Measurements from ENCODE around the gene PATL1.
A peak's percentile ranks its signal among the peaks of the same experiment; 100 is the strongest.

The PATL1 gene

DNA sequence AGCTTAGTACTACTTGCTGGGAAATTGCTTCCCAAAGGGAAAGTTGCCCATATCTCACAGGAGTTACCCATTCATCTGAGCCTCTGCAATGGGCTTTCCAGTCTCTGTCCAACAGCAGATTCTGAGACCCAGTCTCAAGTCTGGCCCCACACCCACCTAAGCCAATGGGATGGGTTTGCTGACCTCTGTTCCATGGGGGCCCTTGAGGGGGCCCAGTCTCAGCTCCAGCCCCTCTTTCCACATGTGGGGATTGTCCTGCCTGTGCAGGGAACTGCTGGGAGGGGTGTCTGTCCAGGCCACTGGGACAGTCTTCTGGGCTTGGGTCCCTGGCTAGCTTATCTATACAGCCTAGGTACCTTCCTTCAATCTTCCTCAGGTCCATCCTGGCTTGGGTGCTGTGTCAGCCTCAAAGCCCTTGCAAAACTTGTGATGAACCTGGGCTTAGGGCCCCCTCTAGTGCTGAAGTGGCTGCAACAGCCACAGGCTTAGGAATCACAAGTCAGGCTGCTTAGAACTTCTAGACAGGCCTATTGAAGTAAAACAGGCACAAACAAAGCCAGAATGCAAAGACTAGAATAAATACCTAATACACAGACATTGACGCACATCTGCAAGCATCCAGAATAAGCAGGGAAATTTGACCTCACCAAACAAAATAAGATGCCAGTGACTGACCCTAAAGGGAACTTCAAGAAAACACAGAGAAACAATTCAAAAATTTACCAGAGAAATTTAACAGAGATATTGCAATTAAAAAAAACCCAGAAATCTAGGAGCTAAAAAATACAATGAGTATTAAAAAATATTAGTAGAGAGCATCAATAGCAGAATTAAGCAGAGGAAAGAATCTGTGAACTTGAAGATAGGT lies 11.7 kb upstream of the PATL1 start:
- TF ChIP-seq, protein P1, sequence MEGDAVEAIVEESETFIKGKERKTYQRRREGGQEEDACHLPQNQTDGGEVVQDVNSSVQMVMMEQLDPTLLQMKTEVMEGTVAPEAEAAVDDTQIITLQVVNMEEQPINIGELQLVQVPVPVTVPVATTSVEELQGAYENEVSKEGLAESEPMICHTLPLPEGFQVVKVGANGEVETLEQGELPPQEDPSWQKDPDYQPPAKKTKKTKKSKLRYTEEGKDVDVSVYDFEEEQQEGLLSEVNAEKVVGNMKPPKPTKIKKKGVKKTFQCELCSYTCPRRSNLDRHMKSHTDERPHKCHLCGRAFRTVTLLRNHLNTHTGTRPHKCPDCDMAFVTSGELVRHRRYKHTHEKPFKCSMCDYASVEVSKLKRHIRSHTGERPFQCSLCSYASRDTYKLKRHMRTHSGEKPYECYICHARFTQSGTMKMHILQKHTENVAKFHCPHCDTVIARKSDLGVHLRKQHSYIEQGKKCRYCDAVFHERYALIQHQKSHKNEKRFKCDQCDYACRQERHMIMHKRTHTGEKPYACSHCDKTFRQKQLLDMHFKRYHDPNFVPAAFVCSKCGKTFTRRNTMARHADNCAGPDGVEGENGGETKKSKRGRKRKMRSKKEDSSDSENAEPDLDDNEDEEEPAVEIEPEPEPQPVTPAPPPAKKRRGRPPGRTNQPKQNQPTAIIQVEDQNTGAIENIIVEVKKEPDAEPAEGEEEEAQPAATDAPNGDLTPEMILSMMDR (conservative IDR thresholded peaks at IDR 0.05; ENCODE audit: control insufficient read depth, insufficient read depth, low read depth, low read length): peak; percentile 88
- H3K4me3 ChIP-seq (ENCODE audit: control insufficient read depth, low read depth, low read length): no peak overlapping the region
- DNase-seq (ENCODE audit: low read depth): peak; percentile 81

DNA sequence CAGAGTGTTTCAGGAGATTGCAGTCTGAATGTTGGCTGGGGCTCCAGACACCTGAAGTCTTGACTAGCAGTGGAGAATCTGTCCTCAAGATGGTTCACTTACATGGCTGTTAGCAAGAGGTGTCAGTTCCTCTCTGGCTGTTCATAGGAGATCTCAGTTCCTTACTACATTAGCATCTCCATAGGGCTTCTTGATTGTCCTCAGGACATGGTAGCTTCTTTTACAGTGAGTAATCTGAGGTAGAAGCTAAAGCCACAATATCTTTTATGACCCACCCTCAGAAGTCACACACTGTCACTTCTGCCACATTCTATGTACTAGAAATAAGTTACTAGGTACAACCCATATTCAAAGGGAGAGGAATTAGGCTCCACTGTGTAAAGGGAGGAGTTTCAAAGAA lies 10.5 kb upstream of the PATL1 start:
- no peak overlapping the region for H3K4me3 ChIP-seq (ENCODE audit: control insufficient read depth, low read depth, low read length)
- no peak for DNase-seq (ENCODE audit: low read depth)
- TF ChIP-seq, protein P1 (conservative IDR thresholded peaks at IDR 0.05; ENCODE audit: control insufficient read depth, insufficient read depth, low read depth, low read length): no peak

DNA sequence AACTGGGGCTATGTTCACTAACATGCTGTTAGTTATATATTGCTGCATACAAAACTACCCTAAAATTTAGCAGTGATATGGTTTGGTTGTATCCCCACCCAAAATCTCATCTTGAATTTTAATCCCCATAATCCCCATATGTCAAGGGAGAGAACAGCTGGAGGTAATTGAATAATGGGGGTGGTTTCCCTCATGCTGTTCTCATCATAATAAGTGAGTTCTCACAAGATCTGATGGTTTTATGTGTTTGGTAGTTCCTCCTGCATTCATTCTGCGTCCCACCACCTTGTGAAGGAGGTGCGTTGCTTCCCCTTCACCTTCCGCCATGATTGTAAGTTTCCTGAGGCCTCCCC lies 10.0 kb upstream of the PATL1 start:
- H3K4me3 ChIP-seq (ENCODE audit: control insufficient read depth, low read depth, low read length): no peak overlapping the region
- TF ChIP-seq, protein P1 (conservative IDR thresholded peaks at IDR 0.05; ENCODE audit: control insufficient read depth, insufficient read depth, low read depth, low read length): no peak
- no peak for DNase-seq (ENCODE audit: low read depth)

DNA sequence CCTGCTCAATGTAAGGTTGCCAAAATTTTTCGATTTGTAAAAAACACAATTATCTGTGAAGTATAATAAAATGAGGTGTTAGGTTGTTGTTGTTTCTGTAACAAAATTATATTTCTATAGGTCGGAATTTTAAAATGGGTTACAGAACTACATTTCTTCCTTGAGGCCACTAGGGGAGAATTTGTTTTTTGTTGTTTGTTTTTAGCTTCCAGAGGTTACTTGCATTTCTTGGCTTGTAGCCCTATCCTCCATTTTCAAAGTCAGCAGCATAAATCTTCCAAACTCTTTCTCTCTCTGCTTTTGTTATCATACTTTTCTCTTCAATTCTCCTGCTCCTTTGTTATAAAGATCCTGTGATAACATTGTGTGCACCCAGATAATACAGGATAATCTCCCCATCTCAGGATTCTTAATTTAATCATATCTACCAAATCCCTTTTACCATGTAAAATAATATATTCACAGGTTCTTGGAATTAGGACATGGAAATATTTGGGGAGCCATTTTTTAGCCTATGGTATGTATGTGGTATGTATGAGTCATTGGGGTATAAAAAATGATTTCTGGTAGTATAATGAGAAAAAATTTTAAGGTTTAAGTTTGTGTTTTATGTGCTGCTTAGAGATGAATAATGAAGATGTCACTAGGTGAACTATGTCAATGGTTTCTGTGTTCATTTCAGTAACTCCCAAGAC lies 9.4 kb upstream of the PATL1 start:
- peak; percentile 20 for DNase-seq (ENCODE audit: low read depth)
- no peak overlapping the region for H3K4me3 ChIP-seq (ENCODE audit: control insufficient read depth, low read depth, low read length)
- TF ChIP-seq, protein P1 (conservative IDR thresholded peaks at IDR 0.05; ENCODE audit: control insufficient read depth, insufficient read depth, low read depth, low read length): peak; percentile 9

DNA sequence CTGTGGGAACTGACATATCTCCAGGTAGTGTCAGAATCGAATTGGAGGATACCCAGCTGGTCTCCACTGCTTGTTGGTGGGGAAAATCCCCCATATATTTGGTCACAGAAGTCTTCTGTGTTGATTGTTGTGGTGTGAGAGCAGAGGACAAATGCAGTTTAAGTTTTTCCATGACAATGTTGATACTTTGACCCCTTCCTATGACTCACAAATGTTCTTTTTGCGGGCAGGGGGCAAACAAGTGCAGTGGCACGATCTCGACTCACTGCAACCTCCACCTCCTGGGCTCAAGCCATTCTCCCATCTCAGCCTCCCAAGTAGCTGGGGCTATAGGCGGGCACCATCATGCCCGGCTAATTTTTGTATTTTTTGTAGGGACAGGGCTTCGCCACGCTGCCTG lies 7.4 kb upstream of the PATL1 start:
- TF ChIP-seq, protein P1 (conservative IDR thresholded peaks at IDR 0.05; ENCODE audit: control insufficient read depth, insufficient read depth, low read depth, low read length): no peak
- no peak for DNase-seq (ENCODE audit: low read depth)
- H3K4me3 ChIP-seq (ENCODE audit: control insufficient read depth, low read depth, low read length): no peak overlapping the region

DNA sequence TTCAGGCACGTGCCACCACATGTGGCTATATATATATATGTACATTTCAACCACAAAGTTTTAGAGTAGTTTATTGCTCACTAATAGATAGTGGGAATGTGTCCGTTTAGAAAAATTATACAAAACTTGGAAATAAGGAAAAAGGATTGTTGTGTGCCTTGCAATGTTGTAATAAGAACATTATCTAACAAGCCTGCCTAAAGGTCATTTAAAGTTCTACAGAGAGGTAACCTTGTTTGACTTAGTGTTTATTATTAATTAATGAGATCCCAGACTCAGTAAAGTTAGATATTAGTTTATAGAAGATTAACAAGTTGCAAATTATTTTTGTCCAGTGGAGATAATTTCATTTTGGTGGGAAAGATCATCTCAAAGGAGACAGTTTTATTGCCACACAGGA lies 5.5 kb upstream of the PATL1 start:
- no peak for DNase-seq (ENCODE audit: low read depth)
- TF ChIP-seq, protein P1 (conservative IDR thresholded peaks at IDR 0.05; ENCODE audit: control insufficient read depth, insufficient read depth, low read depth, low read length): no peak
- no peak overlapping the region for H3K4me3 ChIP-seq (ENCODE audit: control insufficient read depth, low read depth, low read length)

Data from fibroblast of mammary gland (primary cell).